SH-SY5Y (cell line): Measurements from ENCODE around the gene MCM10.

ENCODE experiments used
- GATA2 ChIP-seq: IDR thresholded peaks from 2 replicates; pipeline ENCODE4 v1.6.1; 2011; ENCODE audit warnings: mild to moderate bottlenecking, low read depth, low read length
- GATA3 ChIP-seq: IDR thresholded peaks from 2 replicates; pipeline ENCODE4 v1.6.1; 2011; ENCODE audit warnings: low read depth, mild to moderate bottlenecking, low read length, moderate library complexity

DNA sequence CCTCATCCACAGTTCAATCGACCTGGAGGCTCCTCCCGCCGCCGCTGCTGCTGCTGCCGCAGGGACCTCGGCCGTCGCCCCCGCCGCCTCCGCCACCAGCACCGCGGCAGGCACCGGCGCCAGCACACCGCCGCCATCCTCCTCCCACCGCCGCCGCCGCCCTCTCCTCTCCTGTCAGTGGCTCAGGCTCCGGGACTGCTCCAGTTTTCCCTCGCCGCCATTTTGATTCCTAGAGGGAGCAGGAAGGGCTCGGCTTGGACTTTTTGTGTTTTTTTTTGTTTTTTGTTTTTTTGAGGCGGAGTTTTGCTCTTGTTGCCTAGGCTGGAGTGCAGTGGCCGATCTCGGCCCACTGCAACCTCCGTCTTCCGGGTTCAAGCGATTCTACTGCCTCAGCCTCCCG is 3.0 kb upstream of the MCM10 start:
- no peak for TF ChIP-seq GATA2
- TF ChIP-seq GATA3, result no peak
